HepG2 (cell line): ENCODE data around the gene ALG3. TPM values are rescaled to one million over a fixed set of nuclear protein-coding genes. Genes with fewer than 3 reads are reported as not detected.
A peak's percentile ranks its signal among the peaks of the same experiment; 100 is the strongest.

Experiments used
- CCDC6 ChIP-seq: sonication (generic); formaldehyde crosslinking; IDR thresholded peaks from 2 replicates; pipeline ENCODE4 v1.8.1; 2022; ENCODE audit warnings: mild to moderate bottlenecking, missing genetic modification reagents, moderate library complexity
- CHCHD3 ChIP-seq: sonication (generic); formaldehyde crosslinking; IDR thresholded peaks from 2 replicates; pipeline ENCODE4 v1.8.0; 2022; ENCODE audit warnings: mild to moderate bottlenecking, missing genetic modification reagents, moderate library complexity
- FOXC1 ChIP-seq: sonication (generic); formaldehyde crosslinking; IDR thresholded peaks from 2 replicates; pipeline ENCODE4 v1.8.0; 2022; ENCODE audit warnings: mild to moderate bottlenecking, missing genetic modification reagents, borderline replicate concordance
- HMG20A ChIP-seq: IDR thresholded peaks from 2 replicates; pipeline ENCODE4 v1.6.1; 2016; ENCODE audit warnings: borderline replicate concordance
- KLF11 ChIP-seq: IDR thresholded peaks from 2 replicates; pipeline ENCODE4 v1.6.1; 2016; ENCODE audit warnings: missing compliant biosample characterization
- MXD4 ChIP-seq: IDR thresholded peaks from 2 replicates; pipeline ENCODE4 v1.6.1; 2016; ENCODE audit warnings: mild to moderate bottlenecking, missing biosample characterization, missing genetic modification reagents
- NR1H2 ChIP-seq: sonication (generic); formaldehyde crosslinking; IDR thresholded peaks from 2 replicates; pipeline ENCODE4 v1.8.1; 2022; ENCODE audit warnings: low read depth, missing genetic modification reagents, borderline replicate concordance
- PHF21A ChIP-seq: sonication (generic); formaldehyde crosslinking; IDR thresholded peaks from 2 replicates; pipeline ENCODE4 v1.5.0; 2020; ENCODE audit warnings: mild to moderate bottlenecking, missing genetic modification reagents
- POLR2A ChIP-seq, 2 experiments: IDR thresholded peaks; 2 replicates each; pipeline ENCODE4 v1.6.1; 2011; ENCODE audit warnings: low read depth in 2 of 2, low read length in 2 of 2, mild to moderate bottlenecking in 1 of 2, moderate library complexity in 1 of 2; ENCODE audit not compliant: insufficient read depth in 1 of 2
- RARG ChIP-seq: sonication (generic); formaldehyde crosslinking; IDR thresholded peaks from 2 replicates; pipeline ENCODE4 v1.4.0; 2020; ENCODE audit warnings: low read depth, mild to moderate bottlenecking, missing genetic modification reagents
- RBAK ChIP-seq: sonication (generic); formaldehyde crosslinking; IDR thresholded peaks from 2 replicates; pipeline ENCODE4 v1.5.1; 2020; ENCODE audit warnings: mild to moderate bottlenecking, missing genetic modification reagents
- RELA ChIP-seq: sonication (generic); formaldehyde crosslinking; IDR thresholded peaks from 2 replicates; pipeline ENCODE4 v1.4.0; 2020; ENCODE audit warnings: missing genetic modification reagents
- REXO4 ChIP-seq: sonication (generic); formaldehyde crosslinking; IDR thresholded peaks from 2 replicates; pipeline ENCODE4 v1.8.0; 2022; ENCODE audit warnings: missing genetic modification reagents, mild to moderate bottlenecking, borderline replicate concordance
- TBX3 ChIP-seq: fragments of 450-650 bp; IDR thresholded peaks from 2 replicates; pipeline ENCODE4 v1.6.1; 2017; ENCODE audit warnings: antibody characterized with exemption, mild to moderate bottlenecking, inconsistent platforms, borderline replicate concordance
- TEAD3 ChIP-seq: optimal IDR thresholded peaks from 2 replicates; pipeline ENCODE3; 2016; ENCODE audit warnings: borderline replicate concordance
- ZC3H4 ChIP-seq: sonication (generic); formaldehyde crosslinking; IDR thresholded peaks from 2 replicates; pipeline ENCODE4 v1.4.0; 2020; ENCODE audit warnings: missing genetic modification reagents, borderline replicate concordance
- ZNF101 ChIP-seq: sonication (generic); formaldehyde crosslinking; IDR thresholded peaks from 2 replicates; pipeline ENCODE4 v1.4.0; 2020; ENCODE audit warnings: mild to moderate bottlenecking, low read depth, missing genetic modification reagents, borderline replicate concordance
- ZNF225 ChIP-seq: sonication (generic); formaldehyde crosslinking; IDR thresholded peaks from 2 replicates; pipeline ENCODE4 v1.4.0; 2020; ENCODE audit warnings: mild to moderate bottlenecking, missing genetic modification reagents
- ZNF282 ChIP-seq: fragments of 450-650 bp; IDR thresholded peaks from 2 replicates; pipeline ENCODE4 v1.6.1; 2018; ENCODE audit not compliant: partially characterized antibody
- ZNF34 ChIP-seq: sonication (generic); formaldehyde crosslinking; IDR thresholded peaks from 2 replicates; pipeline ENCODE4 v1.4.0; 2020; ENCODE audit warnings: mild to moderate bottlenecking, missing genetic modification reagents, borderline replicate concordance
- ZNF576 ChIP-seq: sonication (generic); formaldehyde crosslinking; IDR thresholded peaks from 2 replicates; pipeline ENCODE4 v1.4.0; 2020; ENCODE audit warnings: mild to moderate bottlenecking, missing genetic modification reagents
- ZNF720 ChIP-seq: sonication (generic); formaldehyde crosslinking; IDR thresholded peaks from 2 replicates; pipeline ENCODE4 v1.4.0; 2020; ENCODE audit warnings: missing genetic modification reagents
- ZNF737 ChIP-seq: sonication (generic); formaldehyde crosslinking; IDR thresholded peaks from 2 replicates; pipeline ENCODE4 v1.5.0; 2020; ENCODE audit warnings: missing genetic modification reagents, mild to moderate bottlenecking, borderline replicate concordance
- polyA plus RNA-seq, 8 experiments: library from polyadenylated mRNA; depleted of rRNA in 3 of 8; stranded (reverse) in 7 of 8; unstranded in 1 of 8; fragments of >200 nt; fragmentation: Illumina TruSeq in 4 of 8; extraction: Trizol in 4 of 8; gene quantifications; 2 replicates each; pipeline versions ENCODE4 v1.2.1 to v1.2.3, GENCODE V29; 2011 to 2016; ENCODE audit warnings: low read depth in 4 of 8, missing spikeins in 1 of 8, mixed read lengths in 1 of 8; ENCODE audit not compliant: insufficient read depth in 1 of 8
- total RNA-seq, 5 experiments: library from RNA; depleted of rRNA; stranded (reverse); fragments of >200 nt; fragmentation: Illumina TruSeq; extraction: Trizol; gene quantifications; 2 replicates each; pipeline ENCODE4 v1.2.3, GENCODE V29; 2016; ENCODE audit warnings: low read depth in 1 of 5
- TF ChIP-seq, protein P1 (sequence below): sonication (generic); formaldehyde crosslinking; IDR thresholded peaks from 2 replicates; pipeline ENCODE4 v1.5.1; 2020; ENCODE audit warnings: mild to moderate bottlenecking, missing genetic modification reagents
- TF ChIP-seq, protein P2 (sequence below): IDR thresholded peaks from 2 replicates; pipeline ENCODE4 v1.4.0; 2020; ENCODE audit warnings: mild to moderate bottlenecking, missing genetic modification reagents

The ALG3 gene
- total and polyA plus RNA-seq, 2 of the 13 experiments (the other 11 are each of a cell fraction or from before 2014, with no cell fraction given), result 46.6 to 57.1 TPM

- TF ChIP-seq, protein P1, sequence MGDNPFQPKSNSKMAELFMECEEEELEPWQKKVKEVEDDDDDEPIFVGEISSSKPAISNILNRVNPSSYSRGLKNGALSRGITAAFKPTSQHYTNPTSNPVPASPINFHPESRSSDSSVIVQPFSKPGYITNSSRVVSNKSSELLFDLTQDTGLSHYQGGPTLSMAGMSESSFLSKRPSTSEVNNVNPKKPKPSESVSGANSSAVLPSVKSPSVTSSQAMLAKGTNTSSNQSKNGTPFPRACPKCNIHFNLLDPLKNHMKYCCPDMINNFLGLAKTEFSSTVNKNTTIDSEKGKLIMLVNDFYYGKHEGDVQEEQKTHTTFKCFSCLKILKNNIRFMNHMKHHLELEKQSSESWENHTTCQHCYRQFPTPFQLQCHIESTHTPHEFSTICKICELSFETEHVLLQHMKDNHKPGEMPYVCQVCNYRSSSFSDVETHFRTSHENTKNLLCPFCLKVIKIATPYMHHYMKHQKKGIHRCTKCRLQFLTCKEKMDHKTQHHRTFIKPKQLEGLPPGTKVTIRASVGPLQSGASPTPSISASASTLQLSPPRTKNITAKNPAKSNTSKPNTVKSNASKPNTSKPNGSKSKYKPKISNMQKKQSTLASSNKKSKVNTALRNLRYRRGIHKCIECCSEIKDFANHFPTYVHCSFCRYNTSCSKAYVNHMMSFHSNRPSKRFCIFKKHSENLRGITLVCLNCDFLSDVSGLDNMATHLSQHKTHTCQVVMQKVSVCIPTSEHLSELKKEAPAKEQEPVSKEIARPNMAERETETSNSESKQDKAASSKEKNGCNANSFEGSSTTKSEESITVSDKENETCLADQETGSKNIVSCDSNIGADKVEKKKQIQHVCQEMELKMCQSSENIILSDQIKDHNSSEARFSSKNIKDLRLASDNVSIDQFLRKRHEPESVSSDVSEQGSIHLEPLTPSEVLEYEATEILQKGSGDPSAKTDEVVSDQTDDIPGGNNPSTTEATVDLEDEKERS (CRISPR knock-in tag), result no peak
- TF ChIP-seq, protein P2, sequence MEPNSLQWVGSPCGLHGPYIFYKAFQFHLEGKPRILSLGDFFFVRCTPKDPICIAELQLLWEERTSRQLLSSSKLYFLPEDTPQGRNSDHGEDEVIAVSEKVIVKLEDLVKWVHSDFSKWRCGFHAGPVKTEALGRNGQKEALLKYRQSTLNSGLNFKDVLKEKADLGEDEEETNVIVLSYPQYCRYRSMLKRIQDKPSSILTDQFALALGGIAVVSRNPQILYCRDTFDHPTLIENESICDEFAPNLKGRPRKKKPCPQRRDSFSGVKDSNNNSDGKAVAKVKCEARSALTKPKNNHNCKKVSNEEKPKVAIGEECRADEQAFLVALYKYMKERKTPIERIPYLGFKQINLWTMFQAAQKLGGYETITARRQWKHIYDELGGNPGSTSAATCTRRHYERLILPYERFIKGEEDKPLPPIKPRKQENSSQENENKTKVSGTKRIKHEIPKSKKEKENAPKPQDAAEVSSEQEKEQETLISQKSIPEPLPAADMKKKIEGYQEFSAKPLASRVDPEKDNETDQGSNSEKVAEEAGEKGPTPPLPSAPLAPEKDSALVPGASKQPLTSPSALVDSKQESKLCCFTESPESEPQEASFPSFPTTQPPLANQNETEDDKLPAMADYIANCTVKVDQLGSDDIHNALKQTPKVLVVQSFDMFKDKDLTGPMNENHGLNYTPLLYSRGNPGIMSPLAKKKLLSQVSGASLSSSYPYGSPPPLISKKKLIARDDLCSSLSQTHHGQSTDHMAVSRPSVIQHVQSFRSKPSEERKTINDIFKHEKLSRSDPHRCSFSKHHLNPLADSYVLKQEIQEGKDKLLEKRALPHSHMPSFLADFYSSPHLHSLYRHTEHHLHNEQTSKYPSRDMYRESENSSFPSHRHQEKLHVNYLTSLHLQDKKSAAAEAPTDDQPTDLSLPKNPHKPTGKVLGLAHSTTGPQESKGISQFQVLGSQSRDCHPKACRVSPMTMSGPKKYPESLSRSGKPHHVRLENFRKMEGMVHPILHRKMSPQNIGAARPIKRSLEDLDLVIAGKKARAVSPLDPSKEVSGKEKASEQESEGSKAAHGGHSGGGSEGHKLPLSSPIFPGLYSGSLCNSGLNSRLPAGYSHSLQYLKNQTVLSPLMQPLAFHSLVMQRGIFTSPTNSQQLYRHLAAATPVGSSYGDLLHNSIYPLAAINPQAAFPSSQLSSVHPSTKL (CRISPR knock-in tag), result peak; percentile 28
- no peak for TF ChIP-seq NR1H2
- TF ChIP-seq TEAD3 (CRISPR knock-in tag), result no peak
- TF ChIP-seq ZNF576 (CRISPR knock-in tag), result no peak
- no peak for TF ChIP-seq ZNF225
- peak; percentile 98 for TF ChIP-seq MXD4 (CRISPR knock-in tag)
- peak in 1 of 2 experiments; percentile 60; a peak in 2 of 4 replicates for TF ChIP-seq POLR2A (IDR thresholded peaks at IDR 0.05; ENCODE audit: insufficient read depth in 1 of 2, low read depth in 2 of 2, low read length in 2 of 2)
- TF ChIP-seq HMG20A (CRISPR knock-in tag), result no peak; the same call in 1 of the 2 replicates
- no peak for TF ChIP-seq ZNF720 (CRISPR knock-in tag)
- no peak for TF ChIP-seq CHCHD3 (CRISPR knock-in tag)
- TF ChIP-seq ZNF34, result 0 out of 2 replicates have a peak, but pooled peaks have one; percentile 10
- TF ChIP-seq KLF11 (CRISPR knock-in tag), result 0 out of 2 replicates have a peak, but pooled peaks have one; percentile 19
- TF ChIP-seq ZNF737 (CRISPR knock-in tag), result no peak; the same call in 1 of the 2 replicates
- no peak for TF ChIP-seq RELA (CRISPR knock-in tag)
- peak; percentile 67; the same call in 1 of the 2 replicates for TF ChIP-seq PHF21A
- TF ChIP-seq ZC3H4 (CRISPR knock-in tag), result no peak
- no peak for TF ChIP-seq REXO4 (CRISPR knock-in tag)
- no peak for TF ChIP-seq ZNF101 (CRISPR knock-in tag)
- TF ChIP-seq FOXC1 (CRISPR knock-in tag), result no peak
- TF ChIP-seq CCDC6 (CRISPR knock-in tag), result peak; percentile 90
- no peak for TF ChIP-seq RBAK
- no peak for TF ChIP-seq ZNF282
- no peak for TF ChIP-seq TBX3
- no peak for TF ChIP-seq RARG (CRISPR knock-in tag)
Measured at GRCh38 chr3:184249412-184250166, 827 bp upstream of the ALG3 start, which contains the start of gene EEF1AKMT4 (continued).
